ENCODE measurements around the gene OSTN. TPM values are rescaled to one million over a fixed set of nuclear protein-coding genes. Genes with fewer than 3 reads are reported as not detected.

Gene OSTN
- total and polyA plus RNA-seq, 9 of the 15 experiments (the other 6 are each of a cell fraction or from before 2014, with no cell fraction given): not detected

- Histone ChIP-seq H3K36me3 (ENCODE audit: control insufficient read depth, insufficient read depth, low read length) (no peaks in the 10 kb centered on the region), H3K27ac (ENCODE audit: extremely low read depth, low read depth, low read length) (no peak overlapping the region), H3K79me2 (ENCODE audit: control insufficient read depth, insufficient read depth, low read length) (no peaks in the 10 kb centered on the region), H4K20me1 (replicated peaks; ENCODE audit: control insufficient read depth, insufficient read depth, low read length) (no peaks in the 10 kb centered on the region), H3K4me2 (ENCODE audit: insufficient read depth, low read length) (no peak overlapping the region), H3K9ac (ENCODE audit: insufficient read depth in 1 of 2, low read depth in 2 of 2, low read length in 2 of 2) (no peak overlapping the region), H3K4me3 (no peak overlapping the region), H3K9me1 (ENCODE audit: control insufficient read depth, insufficient read depth, low read length) (no peaks in the 10 kb centered on the region), H3K9me3 (replicated peaks; ENCODE audit: control insufficient read depth, insufficient read depth, low read depth, low read length) (no peaks in the 10 kb centered on the region), H3K4me1 (replicated peaks in 1 of 2; ENCODE audit: control insufficient read depth in 2 of 2, insufficient read depth in 2 of 2, low read length in 2 of 2) (no peaks in the 10 kb centered on the region), H2AFZ (ENCODE audit: low read depth, low read length) (no peak overlapping the region), H3K27me3 (ENCODE audit: control insufficient read depth in 2 of 2, insufficient read depth in 2 of 2, low read length in 2 of 2) (no peaks in the 10 kb centered on the region)
- ATAC-seq: no peak
- intact Hi-C loops (cut with micrococcal nuclease): no loop called here
- POLR2A ChIA-PET: no interaction called here
- no TSS peak for BruUV-seq (replicated peaks)
- CTCF ChIA-PET (ENCODE audit: low intra/inter-chr PET ratio): no interaction called here
- no peak for DNase-seq (ENCODE audit: extremely low read depth in 1 of 4, low spot score in 3 of 4)
- TF ChIP-seq TCF15 (CRISPR knock-in tag; IDR thresholded peaks at IDR 0.05): no peak
- no peak for TF ChIP-seq KHSRP (IDR thresholded peaks at IDR 0.05)
- TF ChIP-seq TCF7L2 (IDR thresholded peaks at IDR 0.05; ENCODE audit: low read depth, low read length): no peak
- no peak for TF ChIP-seq NELFE (IDR thresholded peaks at IDR 0.05; ENCODE audit: insufficient read depth, insufficient read length)
- TF ChIP-seq E2F3 (CRISPR knock-in tag; IDR thresholded peaks at IDR 0.05): no peak
- no peak for TF ChIP-seq ZNF77 (CRISPR knock-in tag; IDR thresholded peaks at IDR 0.05)
- no peak for TF ChIP-seq NUFIP1 (IDR thresholded peaks at IDR 0.05; ENCODE audit: partially characterized antibody)
- TF ChIP-seq E2F5 (CRISPR knock-in tag; IDR thresholded peaks at IDR 0.05): no peak
- TF ChIP-seq PHTF2 (CRISPR knock-in tag; IDR thresholded peaks at IDR 0.05): no peak
- no peak for TF ChIP-seq PPARD (CRISPR knock-in tag; IDR thresholded peaks at IDR 0.05)
- no peak for TF ChIP-seq POLR2AphosphoS5 (IDR thresholded peaks at IDR 0.05; ENCODE audit: control insufficient read depth, insufficient read depth, low read depth, low read length)
- WGBS (ENCODE audit: insufficient coverage, low coverage, missing lambda C conversion rate): 0% methylated on average over 4 of the region's 4 CpGs
- in situ Hi-C loops (cut with MboI): no loop called here
- FAIRE-seq: no peak
Measured at GRCh38 chr3:191282251-191283185, 83.5 kb downstream of the OSTN start.

Data from K562 (cell line).